Nephron (organoid): ENCODE results near the gene SLC27A2.

Experiments used
- H3K27ac Mint-ChIP-seq, 3 experiments: 2 replicates each; pipeline ENCODE4 v1.8.0; 2020; ENCODE audit warnings: mixed read lengths in 3 of 3, mild to moderate bottlenecking in 2 of 3, moderate library complexity in 1 of 3
- H3K27me3 Mint-ChIP-seq: 2 replicates; pipeline ENCODE4 v1.8.0; 2021; ENCODE audit warnings: low read depth, mild to moderate bottlenecking, moderate library complexity, mixed read lengths
- H3K36me3 Mint-ChIP-seq: 2 replicates; pipeline ENCODE4 v1.8.0; 2020; ENCODE audit warnings: low read depth, mixed read lengths
- H3K4me1 Mint-ChIP-seq: 2 replicates; pipeline ENCODE4 v1.8.0; 2020; ENCODE audit warnings: mixed read lengths
- H3K4me3 Mint-ChIP-seq, 3 experiments: 2 replicates each; pipeline ENCODE4 v1.8.0; 2020; ENCODE audit warnings: mild to moderate bottlenecking in 3 of 3, mixed read lengths in 3 of 3, moderate library complexity in 2 of 3
- H3K9me3 Mint-ChIP-seq: 2 replicates; pipeline ENCODE4 v1.8.0; 2020; ENCODE audit warnings: mixed read lengths
- CTCF ChIP-seq, 3 experiments: fragments of 200-600 bp; sonication (generic); IDR thresholded peaks; one replicate each; pipeline ENCODE4 v1.5.0; 2021; ENCODE audit warnings: antibody characterized with exemption in 3 of 3; ENCODE audit not compliant: unreplicated experiment in 3 of 3

Gene SLC27A2

GRCh38 chr15:50246631-50247030, 64.6 kb downstream of the SLC27A2 start:
- Mint-ChIP-seq H3K27ac (no peak overlapping the region), H3K27me3 (peaks cover 4% of the 10 kb centered on the region)

DNA sequence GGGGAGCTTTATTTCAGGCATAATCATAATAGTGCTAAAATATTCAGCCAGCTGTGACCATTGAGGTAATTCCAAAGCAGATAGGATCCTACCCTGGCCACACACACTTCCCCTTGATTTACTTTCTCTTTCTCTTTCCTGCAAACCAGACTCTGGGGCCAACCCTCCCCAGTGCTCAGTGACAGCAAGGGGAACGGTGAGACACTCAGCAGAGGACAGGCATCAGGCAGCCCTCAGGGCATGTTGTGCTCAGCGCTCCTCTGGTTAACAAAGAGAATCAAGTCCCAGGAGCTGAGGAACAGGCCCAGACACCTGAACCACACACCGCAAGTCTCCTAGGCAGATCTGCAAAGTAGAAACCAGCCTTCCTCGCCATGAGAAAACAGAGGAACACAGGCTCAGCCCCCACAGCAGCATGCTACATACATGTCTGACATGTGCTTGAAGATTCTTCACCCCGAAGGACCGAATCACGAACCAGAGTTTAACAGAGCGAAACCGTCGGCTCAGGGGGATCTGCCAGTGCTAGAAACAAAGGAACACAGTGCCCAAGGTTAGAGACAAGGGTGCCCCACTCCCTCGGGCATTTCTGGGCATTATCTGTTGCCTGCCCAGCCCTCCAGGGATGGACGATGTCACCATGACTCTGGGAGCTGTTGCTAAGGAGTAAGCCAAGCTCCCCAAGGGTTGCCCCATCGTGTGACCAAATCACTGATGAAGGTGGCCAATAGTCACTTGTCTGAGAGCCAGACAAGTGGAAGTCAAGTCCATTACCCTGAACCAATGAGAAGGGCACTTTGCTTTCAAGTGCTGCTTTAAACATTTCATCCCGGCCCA, 66.0 kb downstream of the SLC27A2 start:
- H3K36me3 Mint-ChIP-seq, result no peaks in the 10 kb centered on the region
- no peaks in the 10 kb centered on the region for H3K9me3 Mint-ChIP-seq
- no peak overlapping the region for H3K4me3 Mint-ChIP-seq

More at GRCh38 chr15:50246631-50247030, 64.6 kb downstream of the SLC27A2 start:
- no peaks in the 10 kb centered on the region for H3K9me3 Mint-ChIP-seq
- TF ChIP-seq CTCF (IDR thresholded peaks at IDR 0.05; ENCODE audit: unreplicated experiment in 3 of 3), result no peak
- peaks cover 9% of the 10 kb centered on the region for H3K4me1 Mint-ChIP-seq
- no peak overlapping the region for H3K4me3 Mint-ChIP-seq
- no peaks in the 10 kb centered on the region for H3K36me3 Mint-ChIP-seq

GRCh38 chr15:50248994-50249582, 67.1 kb downstream of the SLC27A2 start:
- Mint-ChIP-seq H3K27me3 (peaks cover 7% of the 10 kb centered on the region), H3K4me1 (peaks cover 9% of the 10 kb centered on the region), H3K9me3 (no peaks in the 10 kb centered on the region), H3K4me3 (no peak overlapping the region), H3K36me3 (no peaks in the 10 kb centered on the region), H3K27ac (no peak overlapping the region)
- TF ChIP-seq CTCF (IDR thresholded peaks at IDR 0.05; ENCODE audit: unreplicated experiment in 3 of 3), result no peak

More for the DNA sequence above, 66.0 kb downstream of the SLC27A2 start:
- Mint-ChIP-seq H3K27ac (no peak overlapping the region), H3K27me3 (peaks cover 4% of the 10 kb centered on the region), H3K4me1 (peaks cover 9% of the 10 kb centered on the region)
- TF ChIP-seq CTCF (IDR thresholded peaks at IDR 0.05; ENCODE audit: unreplicated experiment in 3 of 3), result no peak

DNA sequence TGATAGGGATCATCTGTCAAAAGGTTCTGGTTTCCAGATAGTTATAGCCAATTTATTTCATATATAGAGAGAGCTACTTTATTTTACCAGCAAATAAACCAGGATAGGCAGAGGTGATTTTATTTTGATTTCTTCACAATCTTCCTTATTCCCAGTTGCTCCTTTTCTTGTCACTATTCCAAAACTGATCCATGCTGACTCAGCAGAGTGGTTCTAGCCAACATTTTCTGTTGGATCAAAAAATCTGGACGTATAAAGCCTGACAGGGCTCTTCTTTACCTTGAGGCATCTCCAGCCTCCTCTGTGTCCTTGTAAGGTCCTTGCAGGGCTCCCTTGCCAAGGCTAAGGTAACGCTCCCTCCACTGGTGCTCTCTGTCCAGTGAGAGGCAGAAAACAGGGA, 67.7 kb downstream of the SLC27A2 start:
- H3K4me1 Mint-ChIP-seq, result peaks cover 9% of the 10 kb centered on the region
- H3K4me3 Mint-ChIP-seq, result no peak overlapping the region
- peaks cover 8% of the 10 kb centered on the region for H3K27me3 Mint-ChIP-seq
- no peak overlapping the region for H3K27ac Mint-ChIP-seq
- no peaks in the 10 kb centered on the region for H3K36me3 Mint-ChIP-seq
- TF ChIP-seq CTCF (IDR thresholded peaks at IDR 0.05; ENCODE audit: unreplicated experiment in 3 of 3), result no peak
- no peaks in the 10 kb centered on the region for H3K9me3 Mint-ChIP-seq

GRCh38 chr15:50250760-50251394, 68.9 kb downstream of the SLC27A2 start:
- H3K4me1 Mint-ChIP-seq, result peaks cover 9% of the 10 kb centered on the region
- H3K4me3 Mint-ChIP-seq, result no peak overlapping the region
- no peaks in the 10 kb centered on the region for H3K9me3 Mint-ChIP-seq
- no peak overlapping the region for H3K27ac Mint-ChIP-seq
- TF ChIP-seq CTCF (IDR thresholded peaks at IDR 0.05; ENCODE audit: unreplicated experiment in 3 of 3), result no peak
- H3K27me3 Mint-ChIP-seq, result peaks cover 8% of the 10 kb centered on the region
- H3K36me3 Mint-ChIP-seq, result no peaks in the 10 kb centered on the region
